Activated naive CD4-positive, alpha-beta T cell treated with Interleukin-2 at 50 U/mL for 16 hours (primary cell): ENCODE measurements around the gene SEMG1.
A peak's percentile ranks its signal among the peaks of the same experiment; 100 is the strongest.

Source experiments
- DNase-seq: peaks from one replicate; pipeline ENCODE4 v3.0.0-alpha.2; 2020

The SEMG1 gene

GRCh38 chr20:45226287-45226686 is 19.5 kb downstream of the SEMG1 start:
- DNase-seq: no peak

- DNase-seq: peak; percentile 45
These were observed 22.6 kb downstream of the SEMG1 start for GRCh38 chr20:45229264-45230056.

GRCh38 chr20:45230631-45231030 is 23.8 kb downstream of the SEMG1 start:
- no peak for DNase-seq

- DNase-seq: no peak
These were observed 29.2 kb downstream of the SEMG1 start for GRCh38 chr20:45235995-45236394.

- no peak for DNase-seq
These were observed 31.3 kb downstream of the SEMG1 start for GRCh38 chr20:45238139-45238538.

GRCh38 chr20:45246109-45246508 is 39.3 kb downstream of the SEMG1 start:
- DNase-seq: no peak

- DNase-seq: no peak
These were observed 41.0 kb downstream of the SEMG1 start for GRCh38 chr20:45247865-45248264.

- DNase-seq: no peak
These were observed 41.8 kb downstream of the SEMG1 start for GRCh38 chr20:45248609-45249008.

GRCh38 chr20:45251884-45252560 is 45.2 kb downstream of the SEMG1 start:
- no peak for DNase-seq

GRCh38 chr20:45253261-45253660 is 46.4 kb downstream of the SEMG1 start:
- DNase-seq: no peak

- no peak for DNase-seq
These were observed 47.8 kb downstream of the SEMG1 start, which contains the start of gene SLPI for GRCh38 chr20:45254383-45255262. Gene SLPI (minus strand): TSS chr20:45254564. CDS start chr20:45254543, 21 bp downstream.

GRCh38 chr20:45257161-45257560 is 50.3 kb downstream of the SEMG1 start:
- no peak for DNase-seq

GRCh38 chr20:45257711-45258110 is 50.9 kb downstream of the SEMG1 start:
- DNase-seq: no peak

GRCh38 chr20:45258259-45258658 is 51.4 kb downstream of the SEMG1 start:
- no peak for DNase-seq

GRCh38 chr20:45258664-45259063 is 51.8 kb downstream of the SEMG1 start:
- DNase-seq: no peak
